GM12878 (cell line): ENCODE data around the gene TREML1.

Experiments used
- BMI1 ChIP-seq: fragments of 450-650 bp; IDR thresholded peaks from 2 replicates; pipeline ENCODE4 v1.6.1; 2016; ENCODE audit warnings: mild to moderate bottlenecking, moderate library complexity, borderline replicate concordance
- CTCF ChIP-seq, 3 experiments: IDR thresholded peaks in 2 of 3; conservative IDR thresholded peaks in 1 of 3; 2 replicates each; pipeline ENCODE4 v1.5.1; 2011; ENCODE audit warnings: low read depth in 3 of 3, low read length in 3 of 3, mild to moderate bottlenecking in 3 of 3, control low read depth in 2 of 3, moderate library complexity in 2 of 3, inconsistent platforms in 1 of 3, mixed read lengths in 1 of 3; ENCODE audit not compliant: control insufficient read depth in 2 of 3, insufficient read depth in 1 of 3; ENCODE audit errors: extremely low read depth in 1 of 3
- CUX1 ChIP-seq: IDR thresholded peaks from 2 replicates; pipeline ENCODE4 v1.6.1; 2012; ENCODE audit warnings: improper control_type of control experiment, low read depth, low read length; ENCODE audit not compliant: insufficient replicate concordance
- EP300 ChIP-seq, 2 experiments: fragments of 150-350 bp in 1 of 2; IDR thresholded peaks; 2 replicates each; pipeline ENCODE4 v1.6.1; 2011 to 2012; ENCODE audit warnings: low read depth in 2 of 2, low read length in 2 of 2, borderline replicate concordance in 1 of 2, improper control_type of control experiment in 1 of 2, inconsistent platforms in 1 of 2; ENCODE audit not compliant: control insufficient read depth in 1 of 2
- POLR2A ChIP-seq: IDR thresholded peaks from 2 replicates; pipeline ENCODE4 v1.6.1; 2011; ENCODE audit warnings: low read depth, mild to moderate bottlenecking, low read length
- SMAD1 ChIP-seq: fragments of 450-650 bp; IDR thresholded peaks from 2 replicates; pipeline ENCODE4 v1.6.1; 2018; ENCODE audit warnings: mild to moderate bottlenecking, low read depth; ENCODE audit not compliant: partially characterized antibody
- SP1 ChIP-seq: IDR thresholded peaks from one replicate; pipeline ENCODE4 v1.6.1; 2011; ENCODE audit warnings: low read depth, low read length
- ZNF384 ChIP-seq: IDR thresholded peaks from 2 replicates; pipeline ENCODE4 v1.6.1; 2012; ENCODE audit warnings: low read depth, mild to moderate bottlenecking, low read length, improper control_type of control experiment, borderline replicate concordance

GRCh38 chr6:41125282-41125681, 28.9 kb downstream of the TREML1 start:
- no peak for TF ChIP-seq BMI1
- TF ChIP-seq EP300 (IDR thresholded peaks at IDR 0.05; ENCODE audit: borderline replicate concordance in 1 of 2, control insufficient read depth in 1 of 2, low read depth in 2 of 2, low read length in 2 of 2): no peak
- TF ChIP-seq POLR2A: no peak
- TF ChIP-seq SMAD1: no peak
- no peak for TF ChIP-seq CUX1
- TF ChIP-seq CTCF (IDR thresholded peaks at IDR 0.05 in 2 of 3, conservative IDR thresholded peaks at IDR 0.05 in 1 of 3; ENCODE audit: control insufficient read depth in 2 of 3, extremely low read depth in 1 of 3, insufficient read depth in 1 of 3, low read depth in 3 of 3, low read length in 3 of 3): no peak
- TF ChIP-seq ZNF384: no peak
- no peak for TF ChIP-seq SP1
